Stimulated activated CD8-positive, alpha-beta memory T cell treated with anti-CD3 and anti-CD28 coated beads, Interleukin-7, amount 100 ng/mL, for 48 hours (primary cell): ENCODE measurements around the gene PCK2.
"Not testable (repeated sequence)": the region's sequence is repeated elsewhere in the genome, so short reads cannot be mapped to it uniquely, and the experiment has no call there.

Experiments
- DNase-seq, 2 donors: peaks; one replicate each; pipeline ENCODE4 v3.0.0-alpha.2; 2020; ENCODE audit warnings: low read depth in 1 of 2; ENCODE audit errors: extremely low read depth in 1 of 2

The PCK2 gene

GRCh38 chr14:24093901-24094840, at the start of gene PCK2:
Gene PCK2, plus strand, starts transcription at chr14:24094311. Its CDS starts 95 bp downstream, at chr14:24094406.
- peak; percentile 83 to 90 for DNase-seq

- not testable (repeated sequence) for DNase-seq
These were observed 45.1 kb upstream of the PCK2 start for GRCh38 chr14:24049002-24049401.

GRCh38 chr14:24050753-24051152, 43.4 kb upstream of the PCK2 start:
- DNase-seq: not testable (repeated sequence)

- DNase-seq: no peak
These were observed 42.8 kb upstream of the PCK2 start for GRCh38 chr14:24051176-24051788.

GRCh38 chr14:24051789-24052655, 42.1 kb upstream of the PCK2 start, which contains the start of gene CARMIL3:
Gene CARMIL3, plus strand, starts transcription at chr14:24052009. Its CDS starts 145 bp downstream, at chr14:24052154.
- peak in 1 of 2 donors; percentile 45 for DNase-seq

- DNase-seq: peak in 1 of 2 donors; percentile 73
These were observed 41.2 kb upstream of the PCK2 start for GRCh38 chr14:24052656-24053547.

- DNase-seq: no peak
These were observed 40.4 kb upstream of the PCK2 start for GRCh38 chr14:24053548-24054323.

GRCh38 chr14:24054324-24054641, 39.8 kb upstream of the PCK2 start:
- no peak for DNase-seq

- DNase-seq: no peak
These were observed 39.5 kb upstream of the PCK2 start for GRCh38 chr14:24054646-24055045.

GRCh38 chr14:24055971-24056799, 37.9 kb upstream of the PCK2 start:
- no peak for DNase-seq

GRCh38 chr14:24056800-24057184, 37.3 kb upstream of the PCK2 start:
- DNase-seq: no peak

GRCh38 chr14:24057271-24057670, 36.8 kb upstream of the PCK2 start:
- DNase-seq: no peak

GRCh38 chr14:24057867-24058259, 36.2 kb upstream of the PCK2 start:
- DNase-seq: no peak

GRCh38 chr14:24058260-24058950, 35.7 kb upstream of the PCK2 start:
- DNase-seq: no peak

- no peak for DNase-seq
These were observed 35.1 kb upstream of the PCK2 start for GRCh38 chr14:24058951-24059475.

- DNase-seq: no peak
These were observed 34.2 kb upstream of the PCK2 start for GRCh38 chr14:24059841-24060388.

GRCh38 chr14:24060443-24060842, 33.7 kb upstream of the PCK2 start:
- DNase-seq: no peak
